Mesodermal cell (in vitro differentiated cells): ENCODE data around the gene ZFHX3.

Source experiments
- H3K27ac ChIP-seq: 2 replicates; pipeline ENCODE4 v1.7.0; 2013; ENCODE audit warnings: mild to moderate bottlenecking, low read depth, low read length, moderate library complexity; ENCODE audit not compliant: severe bottlenecking
- H3K36me3 ChIP-seq: 2 replicates; pipeline ENCODE4 v1.7.1; 2013; ENCODE audit warnings: mild to moderate bottlenecking, low read length, moderate library complexity; ENCODE audit not compliant: control insufficient read depth, insufficient read depth
- H3K4me1 ChIP-seq: one replicate; pipeline ENCODE4 v1.7.1; 2013; ENCODE audit warnings: mild to moderate bottlenecking, low read length; ENCODE audit not compliant: insufficient read depth, control insufficient read depth, poor library complexity, severe bottlenecking
- H3K4me3 ChIP-seq: 2 replicates; pipeline ENCODE4 v1.7.0; 2013; ENCODE audit warnings: low read length, control low read depth, mild to moderate bottlenecking; ENCODE audit not compliant: insufficient read depth, poor library complexity, severe bottlenecking; ENCODE audit errors: extremely low read depth
- H3K9me3 ChIP-seq: 2 replicates; pipeline ENCODE4 v1.7.1; 2013; ENCODE audit warnings: mild to moderate bottlenecking, low read length, moderate library complexity; ENCODE audit not compliant: control insufficient read depth
- WGBS, 2 experiments: methylation state at CpG; one replicate each; pipeline ENCODE4 v1.1.5; 2013; ENCODE audit warnings: missing lambda C conversion rate in 2 of 2; ENCODE audit not compliant: insufficient coverage in 2 of 2; 5-methylcytosine and 5-hydroxymethylcytosine counted together

ZFHX3 gene

GRCh38 chr16:72877374-72878028, 170.4 kb downstream of the ZFHX3 start:
- H3K9me3 ChIP-seq = no peaks in the 10 kb centered on the region
- H3K27ac ChIP-seq = peak overlapping the region; percentile 93
- H3K4me1 ChIP-seq = peaks cover 39% of the 10 kb centered on the region
- peaks cover 4% of the 10 kb centered on the region for H3K36me3 ChIP-seq
- no peak overlapping the region for H3K4me3 ChIP-seq
- WGBS, 2 experiments = 49 to 61% methylated on average over 5 to 7 of the region's 12 CpGs

- Histone ChIP-seq H3K4me3 (no peak overlapping the region), H3K36me3 (peaks cover 4% of the 10 kb centered on the region), H3K27ac (peak overlapping the region; percentile 93), H3K9me3 (no peaks in the 10 kb centered on the region), H3K4me1 (peaks cover 39% of the 10 kb centered on the region)
- WGBS, 2 experiments = 92 to 95% methylated on average over 9 of the region's 9 CpGs
Measured at GRCh38 chr16:72876981-72877373, 171.0 kb downstream of the ZFHX3 start.

GRCh38 chr16:72876221-72876620, 171.7 kb downstream of the ZFHX3 start:
- Histone ChIP-seq H3K4me3 (no peak overlapping the region), H3K36me3 (peaks cover 4% of the 10 kb centered on the region), H3K9me3 (no peaks in the 10 kb centered on the region), H3K27ac (no peak overlapping the region), H3K4me1 (peaks cover 39% of the 10 kb centered on the region)
- WGBS, 2 experiments = 83 to 100% methylated on average over 1 of the region's 8 CpGs

GRCh38 chr16:72875291-72876031, 172.5 kb downstream of the ZFHX3 start:
- Histone ChIP-seq H3K9me3 (no peaks in the 10 kb centered on the region), H3K4me3 (no peak overlapping the region), H3K4me1 (peaks cover 39% of the 10 kb centered on the region), H3K27ac (no peak overlapping the region), H3K36me3 (peaks cover 4% of the 10 kb centered on the region)
- 93 to 98% methylated on average over 8 to 12 of the region's 12 CpGs for WGBS, 2 experiments

- H3K9me3 ChIP-seq = no peaks in the 10 kb centered on the region
- H3K4me1 ChIP-seq = peaks cover 34% of the 10 kb centered on the region
- 100% methylated on average over 6 of the region's 8 CpGs; no CpG with 5 or more reads in 1 of the 2 experiments for WGBS, 2 experiments
- peaks cover 4% of the 10 kb centered on the region for H3K36me3 ChIP-seq
- H3K27ac ChIP-seq = no peak overlapping the region
- no peak overlapping the region for H3K4me3 ChIP-seq
Measured at GRCh38 chr16:72873853-72874252, 174.1 kb downstream of the ZFHX3 start.

GRCh38 chr16:72873044-72873443, 174.9 kb downstream of the ZFHX3 start:
- Histone ChIP-seq H3K4me1 (peaks cover 26% of the 10 kb centered on the region), H3K9me3 (no peaks in the 10 kb centered on the region), H3K36me3 (peaks cover 4% of the 10 kb centered on the region), H3K27ac (no peak overlapping the region), H3K4me3 (no peak overlapping the region)
- WGBS, 2 experiments = 90 to 100% methylated on average over 3 of the region's 5 CpGs

GRCh38 chr16:72865835-72866234, 182.1 kb downstream of the ZFHX3 start:
- Histone ChIP-seq H3K4me3 (no peak overlapping the region), H3K27ac (no peak overlapping the region), H3K9me3 (no peaks in the 10 kb centered on the region), H3K4me1 (no peaks in the 10 kb centered on the region), H3K36me3 (peaks cover 5% of the 10 kb centered on the region)
- 100% methylated on average over 2 to 5 of the region's 7 CpGs for WGBS, 2 experiments

GRCh38 chr16:72865258-72865657, 182.7 kb downstream of the ZFHX3 start:
- peaks cover 5% of the 10 kb centered on the region for H3K36me3 ChIP-seq
- H3K4me1 ChIP-seq = peaks cover 2% of the 10 kb centered on the region
- no peak overlapping the region for H3K4me3 ChIP-seq
- H3K27ac ChIP-seq = no peak overlapping the region
- 90 to 94% methylated on average over 4 to 5 of the region's 5 CpGs for WGBS, 2 experiments
- no peaks in the 10 kb centered on the region for H3K9me3 ChIP-seq

- no peak overlapping the region for H3K4me3 ChIP-seq
- no peak overlapping the region for H3K27ac ChIP-seq
- H3K4me1 ChIP-seq = peaks cover 12% of the 10 kb centered on the region
- H3K9me3 ChIP-seq = no peaks in the 10 kb centered on the region
- WGBS, 2 experiments = 89 to 93% methylated on average over 5 to 6 of the region's 6 CpGs
- H3K36me3 ChIP-seq = peaks cover 5% of the 10 kb centered on the region
Measured at GRCh38 chr16:72864130-72864833, 183.6 kb downstream of the ZFHX3 start.

GRCh38 chr16:72862090-72862489, 185.8 kb downstream of the ZFHX3 start:
- Histone ChIP-seq H3K4me3 (no peak overlapping the region), H3K4me1 (peaks cover 21% of the 10 kb centered on the region), H3K36me3 (peaks cover 5% of the 10 kb centered on the region), H3K27ac (no peak overlapping the region), H3K9me3 (no peaks in the 10 kb centered on the region)
